ENCODE results near the gene SMG6.

The SMG6 gene

DNA sequence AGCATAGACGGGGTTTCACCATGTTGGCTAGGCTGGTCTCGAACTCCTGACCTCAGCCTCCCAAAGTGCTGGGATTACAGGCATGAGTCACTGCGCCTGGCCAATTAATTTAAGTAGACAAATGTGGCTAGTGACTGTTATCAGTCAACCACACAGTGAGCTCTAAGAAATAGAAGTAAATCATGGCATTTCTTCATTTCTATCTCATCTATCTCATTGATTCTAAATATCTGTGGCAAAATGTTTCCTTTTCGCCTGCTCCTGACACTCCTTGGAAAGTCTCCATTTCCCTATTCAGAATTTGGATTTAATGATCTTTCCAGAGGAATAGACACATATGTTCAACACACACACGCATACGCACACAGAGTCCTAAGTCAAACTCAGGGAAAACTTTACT, 167.3 kb downstream of the SMG6 start:
- Histone ChIP-seq H4K5ac (ENCODE audit: low read length) (no peak overlapping the region), H3K79me1 (ENCODE audit: low read length) (peaks cover 1% of the 10 kb centered on the region), H3K23ac (ENCODE audit: low read length) (no peak overlapping the region), H3K36me3 (ENCODE audit: control insufficient read depth, insufficient read depth, low read length) (no peaks in the 10 kb centered on the region), H3K4me1 (ENCODE audit: control insufficient read depth, low read depth, low read length) (peaks cover 10% of the 10 kb centered on the region), H3K56ac (ENCODE audit: low read length) (no peak overlapping the region), H3K4me2 (ENCODE audit: low read length) (no peak overlapping the region), H4K8ac (ENCODE audit: low read depth, low read length) (no peak overlapping the region), H3K18ac (ENCODE audit: low read length) (no peak overlapping the region), H3K27me3 (ENCODE audit: insufficient read depth, low read length, poor library complexity) (no peaks in the 10 kb centered on the region), H2BK120ac (ENCODE audit: low read depth, low read length) (no peak overlapping the region), H3K79me2 (ENCODE audit: control insufficient read depth, insufficient read depth, low read length) (no peaks in the 10 kb centered on the region), H2BK15ac (replicated peaks; ENCODE audit: low read depth) (no peak overlapping the region), H2AK5ac (ENCODE audit: low read length) (no peak overlapping the region), H3K4me3 (ENCODE audit: low read length) (no peak overlapping the region), H2BK5ac (ENCODE audit: low read length) (no peak overlapping the region), H3K9ac (ENCODE audit: low read length) (no peak overlapping the region), H3K27ac (ENCODE audit: low read depth, low read length) (no peak overlapping the region), H3K4ac (ENCODE audit: low read depth, low read length) (no peak overlapping the region)
- WGBS (ENCODE audit: extremely low coverage, insufficient coverage, low lambda C conversion rate): no CpG with 5 or more reads among the region's 6 CpGs
- DNase-seq: no peak

DNA sequence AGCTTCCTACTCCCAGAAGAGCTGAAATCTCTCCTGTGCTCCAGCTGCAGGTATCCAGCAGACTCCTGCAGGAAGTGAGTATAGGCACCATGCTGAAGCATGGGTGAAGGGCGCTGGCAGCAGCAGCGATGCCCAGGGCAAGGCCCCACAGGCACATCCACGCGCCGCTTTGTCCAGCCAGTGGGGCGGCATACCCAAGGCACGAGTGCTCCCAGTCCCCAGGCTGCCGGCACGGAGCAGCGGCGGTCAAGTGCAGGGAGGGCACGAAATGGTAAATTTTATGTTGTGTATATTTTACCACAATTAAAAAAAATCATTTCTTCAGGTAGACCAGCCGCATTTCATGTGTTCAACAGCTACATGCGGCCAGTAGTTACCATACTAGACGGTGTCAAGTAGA, 175.6 kb downstream of the SMG6 start:
- H3K56ac ChIP-seq (ENCODE audit: low read length): no peak overlapping the region
- no peak overlapping the region for H4K5ac ChIP-seq (ENCODE audit: low read length)
- H3K9ac ChIP-seq (ENCODE audit: low read length): no peak overlapping the region
- H3K4ac ChIP-seq (ENCODE audit: low read depth, low read length): no peak overlapping the region
- no peak overlapping the region for H2BK120ac ChIP-seq (ENCODE audit: low read depth, low read length)
- no peak overlapping the region for H3K23ac ChIP-seq (ENCODE audit: low read length)
- H2BK15ac ChIP-seq (replicated peaks; ENCODE audit: low read depth): no peak overlapping the region
- H4K8ac ChIP-seq (ENCODE audit: low read depth, low read length): no peak overlapping the region
- WGBS (ENCODE audit: extremely low coverage, insufficient coverage, low lambda C conversion rate): no CpG with 5 or more reads among the region's 15 CpGs
- no peak overlapping the region for H3K18ac ChIP-seq (ENCODE audit: low read length)
- H3K79me1 ChIP-seq (ENCODE audit: low read length): no peaks in the 10 kb centered on the region
- no peaks in the 10 kb centered on the region for H3K27me3 ChIP-seq (ENCODE audit: insufficient read depth, low read length, poor library complexity)
- no peak overlapping the region for H2AK5ac ChIP-seq (ENCODE audit: low read length)
- no peak overlapping the region for H3K4me3 ChIP-seq (ENCODE audit: low read length)
- DNase-seq: no peak
- peaks cover 19% of the 10 kb centered on the region for H3K4me1 ChIP-seq (ENCODE audit: control insufficient read depth, low read depth, low read length)
- H3K4me2 ChIP-seq (ENCODE audit: low read length): no peak overlapping the region
- H3K79me2 ChIP-seq (ENCODE audit: control insufficient read depth, insufficient read depth, low read length): no peaks in the 10 kb centered on the region
- H3K36me3 ChIP-seq (ENCODE audit: control insufficient read depth, insufficient read depth, low read length): no peaks in the 10 kb centered on the region
- no peak overlapping the region for H3K27ac ChIP-seq (ENCODE audit: low read depth, low read length)
- H2BK5ac ChIP-seq (ENCODE audit: low read length): no peak overlapping the region

DNA sequence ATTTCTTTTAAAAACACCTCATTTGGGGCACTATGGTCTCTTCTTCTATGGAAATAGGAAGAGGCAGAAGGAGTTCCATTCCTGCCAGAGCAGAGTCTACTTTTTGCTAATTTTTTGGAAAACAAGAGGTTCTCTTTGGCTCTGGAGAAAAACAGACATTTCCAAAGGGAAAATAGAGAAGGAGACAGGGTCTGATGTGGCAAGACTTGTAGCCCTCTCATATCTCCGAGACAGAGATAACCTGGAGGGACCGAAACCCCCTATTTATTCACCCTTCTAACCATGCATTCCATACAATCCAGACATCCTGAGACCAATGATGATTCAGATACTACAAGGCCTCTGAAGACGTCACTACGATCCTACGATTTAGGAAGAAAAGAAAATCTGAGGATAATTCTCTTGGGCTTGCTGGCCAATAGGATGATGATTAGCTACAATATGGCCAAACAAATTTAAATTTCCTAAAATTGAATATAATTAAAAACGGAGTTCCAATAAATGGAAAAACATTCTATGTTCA, 178.5 kb downstream of the SMG6 start:
- H3K23ac ChIP-seq (ENCODE audit: low read length): no peak overlapping the region
- H2BK15ac ChIP-seq (replicated peaks; ENCODE audit: low read depth): no peak overlapping the region
- H3K27ac ChIP-seq (ENCODE audit: low read depth, low read length): no peak overlapping the region
- no peak overlapping the region for H4K5ac ChIP-seq (ENCODE audit: low read length)
- H3K79me1 ChIP-seq (ENCODE audit: low read length): no peaks in the 10 kb centered on the region
- no peak overlapping the region for H4K8ac ChIP-seq (ENCODE audit: low read depth, low read length)
- no peaks in the 10 kb centered on the region for H3K79me2 ChIP-seq (ENCODE audit: control insufficient read depth, insufficient read depth, low read length)
- no peak overlapping the region for H3K4ac ChIP-seq (ENCODE audit: low read depth, low read length)
- no peak overlapping the region for H3K4me3 ChIP-seq (ENCODE audit: low read length)
- H3K4me2 ChIP-seq (ENCODE audit: low read length): no peak overlapping the region
- no peaks in the 10 kb centered on the region for H3K27me3 ChIP-seq (ENCODE audit: insufficient read depth, low read length, poor library complexity)
- no peak overlapping the region for H2AK5ac ChIP-seq (ENCODE audit: low read length)
- no CpG with 5 or more reads among the region's 6 CpGs for WGBS (ENCODE audit: extremely low coverage, insufficient coverage, low lambda C conversion rate)
- no peak overlapping the region for H3K18ac ChIP-seq (ENCODE audit: low read length)
- H2BK5ac ChIP-seq (ENCODE audit: low read length): no peak overlapping the region
- H3K36me3 ChIP-seq (ENCODE audit: control insufficient read depth, insufficient read depth, low read length): no peaks in the 10 kb centered on the region
- no peak overlapping the region for H3K56ac ChIP-seq (ENCODE audit: low read length)
- H3K9ac ChIP-seq (ENCODE audit: low read length): no peak overlapping the region
- H2BK120ac ChIP-seq (ENCODE audit: low read depth, low read length): no peak overlapping the region
- peaks cover 23% of the 10 kb centered on the region for H3K4me1 ChIP-seq (ENCODE audit: control insufficient read depth, low read depth, low read length)
- DNase-seq: peak; percentile 19

DNA sequence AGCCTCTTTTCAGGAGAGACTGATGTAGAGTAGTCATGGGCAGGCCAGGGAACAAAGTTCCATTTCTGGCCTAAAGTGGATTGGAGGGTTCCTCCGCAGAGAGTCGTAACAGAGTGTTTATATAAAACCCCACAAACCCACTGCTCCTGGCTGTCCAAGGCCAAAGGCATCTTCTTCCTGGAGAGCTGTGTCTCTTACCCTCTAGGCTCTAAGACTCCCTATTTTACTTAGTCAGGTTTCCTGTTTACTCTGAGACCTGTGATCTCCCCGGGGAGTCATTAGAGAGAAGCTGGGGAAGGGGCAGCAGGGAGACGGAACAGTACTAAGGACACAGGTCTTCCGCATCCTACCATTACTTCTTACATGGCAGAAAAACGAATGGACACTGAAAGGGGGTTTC, 179.2 kb downstream of the SMG6 start:
- Histone ChIP-seq H3K4ac (ENCODE audit: low read depth, low read length) (no peak overlapping the region), H3K79me2 (ENCODE audit: control insufficient read depth, insufficient read depth, low read length) (no peaks in the 10 kb centered on the region), H3K36me3 (ENCODE audit: control insufficient read depth, insufficient read depth, low read length) (no peaks in the 10 kb centered on the region), H2BK120ac (ENCODE audit: low read depth, low read length) (no peak overlapping the region), H2BK5ac (ENCODE audit: low read length) (no peak overlapping the region), H3K4me1 (ENCODE audit: control insufficient read depth, low read depth, low read length) (peaks cover 23% of the 10 kb centered on the region), H3K27me3 (ENCODE audit: insufficient read depth, low read length, poor library complexity) (no peaks in the 10 kb centered on the region), H4K5ac (ENCODE audit: low read length) (no peak overlapping the region), H3K56ac (ENCODE audit: low read length) (no peak overlapping the region), H3K4me3 (ENCODE audit: low read length) (no peak overlapping the region), H3K4me2 (ENCODE audit: low read length) (no peak overlapping the region), H2AK5ac (ENCODE audit: low read length) (no peak overlapping the region), H3K79me1 (ENCODE audit: low read length) (no peaks in the 10 kb centered on the region), H3K9ac (ENCODE audit: low read length) (no peak overlapping the region), H3K27ac (ENCODE audit: low read depth, low read length) (peak overlapping the region; percentile 0), H4K8ac (ENCODE audit: low read depth, low read length) (no peak overlapping the region), H3K18ac (ENCODE audit: low read length) (peak overlapping the region; percentile 57), H3K23ac (ENCODE audit: low read length) (no peak overlapping the region), H2BK15ac (replicated peaks; ENCODE audit: low read depth) (no peak overlapping the region)
- peak; percentile 59 for DNase-seq
- no CpG with 5 or more reads among the region's 6 CpGs for WGBS (ENCODE audit: extremely low coverage, insufficient coverage, low lambda C conversion rate)

GRCh38 chr17:2123375-2124251, 180.0 kb downstream of the SMG6 start:
- Histone ChIP-seq H2BK5ac (ENCODE audit: low read length) (peak overlapping the region; percentile 27), H3K4me3 (ENCODE audit: low read length) (no peak overlapping the region), H3K4me1 (ENCODE audit: control insufficient read depth, low read depth, low read length) (peaks cover 23% of the 10 kb centered on the region), H2AK5ac (ENCODE audit: low read length) (no peak overlapping the region), H3K23ac (ENCODE audit: low read length) (no peak overlapping the region), H3K18ac (ENCODE audit: low read length) (peak overlapping the region; percentile 57), H3K27me3 (ENCODE audit: insufficient read depth, low read length, poor library complexity) (no peaks in the 10 kb centered on the region), H3K79me2 (ENCODE audit: control insufficient read depth, insufficient read depth, low read length) (no peaks in the 10 kb centered on the region), H3K9ac (ENCODE audit: low read length) (no peak overlapping the region), H3K56ac (ENCODE audit: low read length) (peak overlapping the region; percentile 3), H2BK15ac (replicated peaks; ENCODE audit: low read depth) (no peak overlapping the region), H2BK120ac (ENCODE audit: low read depth, low read length) (no peak overlapping the region), H4K5ac (ENCODE audit: low read length) (no peak overlapping the region), H4K8ac (ENCODE audit: low read depth, low read length) (no peak overlapping the region), H3K79me1 (ENCODE audit: low read length) (no peaks in the 10 kb centered on the region), H3K27ac (ENCODE audit: low read depth, low read length) (peak overlapping the region; percentile 0), H3K36me3 (ENCODE audit: control insufficient read depth, insufficient read depth, low read length) (no peaks in the 10 kb centered on the region), H3K4ac (ENCODE audit: low read depth, low read length) (no peak overlapping the region), H3K4me2 (ENCODE audit: low read length) (no peak overlapping the region)
- no CpG with 5 or more reads among the region's 7 CpGs for WGBS (ENCODE audit: extremely low coverage, insufficient coverage, low lambda C conversion rate)
- peak; percentile 15 for DNase-seq

Data from mesendoderm (in vitro differentiated cells).